ES-I3 (cell line): Measurements from ENCODE around the gene UBTD1.
A peak's percentile ranks its signal among the peaks of the same experiment; 100 is the strongest.

Experiments used
- H3K36me3 ChIP-seq: 2 replicates; pipeline ENCODE4 v1.6.1; 2013; ENCODE audit warnings: mild to moderate bottlenecking, low read length, control low read depth, moderate library complexity; ENCODE audit not compliant: insufficient read depth
- H3K4me1 ChIP-seq: 2 replicates; pipeline ENCODE4 v1.6.1; 2013; ENCODE audit warnings: mild to moderate bottlenecking, control low read depth, low read length; ENCODE audit not compliant: insufficient read depth
- H3K9ac ChIP-seq: 2 replicates; pipeline ENCODE4 v1.6.1; 2013; ENCODE audit warnings: low read depth, mild to moderate bottlenecking, low read length, moderate library complexity
- H3K9me3 ChIP-seq: 2 replicates; pipeline ENCODE4 v1.6.1; 2013; ENCODE audit warnings: mild to moderate bottlenecking, low read length, moderate library complexity; ENCODE audit not compliant: control insufficient read depth, insufficient read depth

Gene UBTD1

DNA sequence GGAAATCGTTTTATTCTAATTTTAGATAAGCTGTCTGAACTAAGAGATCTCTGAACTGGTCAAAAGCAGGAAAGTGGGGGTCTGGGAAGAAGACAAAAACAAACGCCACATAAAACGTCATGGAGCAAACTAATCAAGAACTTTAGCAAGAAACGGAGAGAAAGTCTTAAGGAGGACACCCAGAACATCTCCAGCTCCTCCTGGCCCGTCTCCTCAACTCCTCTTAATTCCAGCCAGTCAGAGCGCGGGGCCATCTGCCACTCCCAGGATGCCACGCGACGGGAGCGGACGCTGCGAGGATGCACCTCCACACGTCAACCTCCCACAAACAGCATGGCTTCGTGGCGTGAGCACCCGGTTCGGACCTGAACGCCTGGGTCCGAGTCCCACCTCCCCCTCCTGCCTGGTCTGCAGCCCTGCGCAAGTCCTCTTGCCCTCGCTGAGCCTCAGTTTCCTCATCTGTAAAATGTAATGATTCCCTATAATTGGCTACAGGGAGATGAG is 1.1 kb upstream of the UBTD1 start:
- Histone ChIP-seq H3K36me3 (no peaks in the 10 kb centered on the region; the same call in 1 of the 2 replicates), H3K9me3 (no peaks in the 10 kb centered on the region), H3K9ac (peak overlapping the region; percentile 98), H3K4me1 (peaks cover 19% of the 10 kb centered on the region; the same call in 1 of the 2 replicates)

DNA sequence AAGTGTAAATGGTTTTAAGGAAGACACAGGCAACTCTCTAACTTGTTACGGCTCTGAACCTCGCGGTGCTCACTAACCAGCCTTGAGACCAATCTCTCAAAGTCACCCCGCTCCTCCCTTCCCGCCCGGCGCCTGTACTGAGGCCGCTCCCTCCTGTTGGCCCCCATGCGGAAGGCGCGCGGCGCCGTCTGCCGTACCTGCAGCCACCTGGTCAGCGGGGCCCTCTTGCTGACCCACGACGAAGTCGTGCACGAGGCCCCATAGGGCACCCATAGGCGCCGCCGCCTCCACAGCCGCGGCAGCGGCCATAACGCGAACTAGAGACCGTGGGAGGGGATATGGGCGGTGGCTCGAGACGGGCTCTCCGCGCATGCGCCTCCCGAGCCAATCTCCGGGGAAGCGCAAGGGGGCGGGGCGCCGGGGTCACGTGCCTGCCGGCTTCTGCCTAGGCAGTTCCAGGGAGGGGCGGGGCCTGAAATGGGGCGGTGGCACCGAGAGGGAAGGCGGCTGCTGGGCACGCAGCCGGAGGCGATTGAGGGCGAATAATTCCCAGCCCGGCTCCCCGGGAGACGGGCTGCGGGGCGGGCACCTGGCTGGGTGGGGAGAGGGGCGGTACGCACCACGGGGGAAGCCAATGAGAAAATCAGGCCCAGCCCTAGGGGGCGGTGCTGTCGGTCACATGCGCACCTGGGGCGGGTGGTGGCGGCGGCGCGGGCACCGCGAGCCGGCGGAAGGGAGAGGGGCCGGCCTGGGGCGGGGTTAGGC is 466 bp upstream of the UBTD1 start, which contains the start of gene MMS19:
MMS19 (minus strand) TSS at position 347 of the 765 bp plus-strand sequence; CDS start at position 309, 38 bp downstream.
- peaks cover 19% of the 10 kb centered on the region; the same call in 1 of the 2 replicates for H3K4me1 ChIP-seq
- H3K36me3 ChIP-seq = no peaks in the 10 kb centered on the region; the same call in 1 of the 2 replicates
- peak within 1 kb of the TSS; percentile 98 for H3K9ac ChIP-seq
- no peaks in the 10 kb centered on the region for H3K9me3 ChIP-seq

DNA sequence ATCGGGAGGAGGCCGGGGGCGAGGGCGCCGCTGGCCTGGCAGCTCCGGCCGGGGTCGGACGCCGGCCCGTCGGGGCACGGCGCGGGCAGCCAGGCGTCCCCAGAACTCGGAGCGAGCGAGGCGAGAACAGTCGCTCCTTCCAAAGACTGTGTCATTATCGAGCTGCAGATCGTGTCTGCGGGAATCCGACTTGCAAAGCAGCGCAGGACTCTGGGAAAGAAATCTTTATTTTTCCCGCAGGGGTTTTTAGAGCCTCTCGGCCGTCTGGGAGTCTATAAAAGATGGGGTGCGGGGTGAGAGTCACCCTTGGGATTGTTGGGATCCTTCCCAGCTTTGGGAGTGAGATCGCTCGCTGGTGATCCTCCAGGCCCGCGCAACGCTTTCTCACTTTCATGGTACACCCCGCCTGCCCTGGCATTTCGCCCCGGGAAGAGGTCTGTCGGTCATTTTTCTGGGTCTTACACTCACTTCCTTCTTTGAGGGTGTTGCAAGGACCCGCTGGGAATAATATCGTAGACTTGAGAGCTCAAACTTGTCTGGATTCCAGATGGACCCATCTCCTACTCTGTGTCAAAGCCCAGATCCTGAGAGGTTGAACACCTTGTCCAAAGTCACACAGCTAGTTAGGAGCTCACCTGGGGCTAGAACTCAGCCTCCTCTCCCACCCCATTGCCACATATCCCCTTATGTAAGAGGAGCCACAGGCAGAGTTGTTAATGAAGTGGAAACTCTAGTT is 1.0 kb downstream of the UBTD1 start:
- peaks cover 12% of the 10 kb centered on the region; the same call in 1 of the 2 replicates for H3K4me1 ChIP-seq
- H3K9ac ChIP-seq = peak overlapping the region; percentile 98
- H3K36me3 ChIP-seq = no peaks in the 10 kb centered on the region
- H3K9me3 ChIP-seq = no peaks in the 10 kb centered on the region

DNA sequence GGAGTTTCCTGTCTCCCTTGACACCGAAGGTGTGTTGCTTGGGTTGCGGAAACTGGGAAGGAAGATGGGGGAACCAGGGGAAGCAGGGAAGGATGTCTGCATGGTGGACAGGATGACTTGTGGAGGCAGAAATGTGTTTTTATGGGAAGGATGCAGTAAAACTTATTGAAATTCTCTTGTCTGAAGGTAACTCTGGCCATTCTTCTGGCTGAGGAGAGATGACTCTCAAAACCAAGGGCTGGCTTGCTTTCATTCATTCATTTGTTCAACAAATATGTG is 1.5 kb downstream of the UBTD1 start:
- Histone ChIP-seq H3K9ac (peak overlapping the region; percentile 98; the same call in 1 of the 2 replicates), H3K9me3 (no peaks in the 10 kb centered on the region), H3K36me3 (no peaks in the 10 kb centered on the region), H3K4me1 (0 out of 2 replicates have a peak, but pooled peaks cover 7% of the 10 kb centered on the region)

DNA sequence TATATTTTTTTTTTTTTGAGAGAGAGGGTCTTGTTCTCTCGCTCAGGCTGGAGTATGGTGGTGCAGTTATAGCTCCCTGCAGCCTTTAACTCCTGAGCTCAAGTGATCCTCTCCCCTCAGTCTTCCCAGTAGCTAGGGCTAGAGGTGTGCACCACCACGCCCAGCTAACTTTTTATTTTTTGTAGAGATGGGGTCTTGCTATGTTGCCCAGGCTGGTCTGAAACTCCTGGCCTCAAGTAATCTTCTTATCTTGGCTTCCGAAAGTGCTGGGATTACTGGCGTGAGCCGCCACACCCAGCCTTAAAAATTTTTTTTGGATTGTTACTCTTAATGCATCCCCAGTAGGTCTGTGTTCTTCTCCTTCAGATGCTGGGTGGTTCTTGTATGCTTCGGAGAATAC is 4.2 kb downstream of the UBTD1 start:
- no peaks in the 10 kb centered on the region for H3K36me3 ChIP-seq
- H3K9ac ChIP-seq = no peak overlapping the region
- H3K9me3 ChIP-seq = no peaks in the 10 kb centered on the region
- peaks cover 3% of the 10 kb centered on the region for H3K4me1 ChIP-seq

DNA sequence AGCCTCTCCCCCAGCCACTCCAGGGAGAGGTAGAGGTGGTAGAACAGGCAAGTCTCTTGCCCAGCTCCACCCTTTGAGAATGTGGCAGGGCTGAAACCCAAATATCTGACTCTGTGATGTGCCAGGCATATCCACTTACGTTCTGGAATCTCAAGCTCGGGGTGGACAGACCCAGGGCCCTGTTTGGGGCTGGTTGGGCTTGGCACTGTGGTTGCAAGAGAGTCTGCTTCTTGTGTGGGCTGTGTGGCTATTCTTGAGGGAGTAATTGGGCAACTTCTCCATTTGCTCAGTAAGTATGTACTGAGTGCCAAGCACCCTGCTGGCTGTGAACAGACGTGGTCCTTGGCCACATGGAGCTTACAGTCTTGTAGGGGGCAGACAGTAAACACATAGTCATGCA is 4.7 kb downstream of the UBTD1 start:
- peaks cover 8% of the 10 kb centered on the region for H3K4me1 ChIP-seq
- H3K36me3 ChIP-seq = no peaks in the 10 kb centered on the region
- H3K9me3 ChIP-seq = no peaks in the 10 kb centered on the region
- no peak overlapping the region for H3K9ac ChIP-seq

DNA sequence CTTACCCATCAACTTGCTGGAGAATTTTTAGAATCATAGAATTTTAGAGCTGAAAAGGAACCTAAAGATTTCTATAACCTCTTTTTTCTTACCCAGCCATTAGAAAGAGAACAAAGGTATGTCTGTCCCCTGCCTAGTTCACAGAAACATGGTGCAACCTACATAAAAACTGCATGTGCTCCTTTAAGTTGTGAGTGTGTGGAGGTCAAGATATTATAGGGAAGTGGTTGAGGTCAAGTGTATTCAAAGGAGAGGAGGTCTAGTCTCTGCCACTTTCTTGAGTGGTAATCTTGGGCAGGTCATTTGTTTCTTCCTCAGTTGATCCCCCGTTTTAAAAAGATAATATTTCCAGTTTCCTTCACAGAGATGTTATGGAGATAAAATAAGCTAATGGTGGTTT is 6.4 kb downstream of the UBTD1 start:
- H3K9me3 ChIP-seq = no peaks in the 10 kb centered on the region
- peaks cover 15% of the 10 kb centered on the region for H3K4me1 ChIP-seq
- H3K36me3 ChIP-seq = no peaks in the 10 kb centered on the region
- H3K9ac ChIP-seq = no peak overlapping the region

DNA sequence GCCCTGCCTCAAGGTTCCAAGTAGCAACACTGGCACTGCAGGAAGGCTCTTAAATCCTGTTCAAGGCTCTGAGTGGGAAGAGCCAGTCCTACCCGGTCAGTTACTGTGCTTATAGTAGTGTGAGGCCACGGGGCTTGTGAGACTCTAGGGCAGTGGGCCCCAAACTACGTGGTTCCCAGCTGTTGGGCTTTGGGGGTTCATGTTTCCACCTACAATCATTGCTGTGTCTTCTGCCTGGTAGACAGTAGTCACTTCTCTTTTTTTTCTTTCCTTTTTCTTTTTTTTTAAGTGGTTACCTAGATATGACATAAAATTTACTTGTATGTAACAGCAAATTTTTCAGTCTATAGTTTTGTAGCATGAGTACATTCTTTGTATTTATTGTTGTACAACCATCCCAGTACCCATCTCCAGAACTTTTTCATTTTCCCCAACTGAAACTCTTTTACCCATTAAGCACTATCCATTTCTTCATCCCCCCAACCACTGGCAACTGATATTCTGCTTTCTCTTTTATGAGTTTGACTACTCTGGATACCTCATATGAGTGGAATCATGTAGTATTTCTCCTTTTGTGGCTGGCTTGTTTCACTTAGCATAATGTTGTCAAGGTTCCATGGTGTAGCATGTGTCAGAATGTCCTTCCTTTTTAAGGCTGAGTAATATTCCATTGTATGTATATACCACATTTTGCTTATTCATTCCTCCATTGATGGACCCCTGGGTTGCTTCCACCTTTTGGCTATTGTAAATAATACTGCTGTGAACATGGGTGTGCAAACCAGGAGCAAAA is 7.7 kb downstream of the UBTD1 start:
- no peak overlapping the region for H3K9ac ChIP-seq
- H3K36me3 ChIP-seq = no peaks in the 10 kb centered on the region
- peaks cover 15% of the 10 kb centered on the region for H3K4me1 ChIP-seq
- no peaks in the 10 kb centered on the region for H3K9me3 ChIP-seq

DNA sequence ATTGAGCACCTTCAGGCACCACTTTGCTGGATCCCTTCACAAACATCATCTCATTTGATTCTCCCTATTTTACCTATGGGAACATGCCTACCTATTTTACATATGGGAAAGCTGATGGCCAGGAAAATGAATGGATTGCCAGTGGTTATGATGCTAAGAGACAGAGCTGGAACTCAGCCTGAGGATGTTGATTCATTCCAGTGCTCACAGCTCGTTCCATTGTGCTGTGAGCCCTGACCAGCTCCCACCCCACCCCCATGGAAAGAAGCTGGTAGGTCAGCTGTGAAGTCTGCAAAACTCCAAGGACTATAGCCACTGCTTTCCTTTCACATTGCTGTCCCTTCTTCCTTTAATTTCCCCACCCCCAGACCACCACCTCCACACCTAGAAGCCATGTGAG is 9.6 kb downstream of the UBTD1 start:
- Histone ChIP-seq H3K36me3 (no peaks in the 10 kb centered on the region), H3K9me3 (no peaks in the 10 kb centered on the region), H3K9ac (no peak overlapping the region), H3K4me1 (peaks cover 15% of the 10 kb centered on the region)

DNA sequence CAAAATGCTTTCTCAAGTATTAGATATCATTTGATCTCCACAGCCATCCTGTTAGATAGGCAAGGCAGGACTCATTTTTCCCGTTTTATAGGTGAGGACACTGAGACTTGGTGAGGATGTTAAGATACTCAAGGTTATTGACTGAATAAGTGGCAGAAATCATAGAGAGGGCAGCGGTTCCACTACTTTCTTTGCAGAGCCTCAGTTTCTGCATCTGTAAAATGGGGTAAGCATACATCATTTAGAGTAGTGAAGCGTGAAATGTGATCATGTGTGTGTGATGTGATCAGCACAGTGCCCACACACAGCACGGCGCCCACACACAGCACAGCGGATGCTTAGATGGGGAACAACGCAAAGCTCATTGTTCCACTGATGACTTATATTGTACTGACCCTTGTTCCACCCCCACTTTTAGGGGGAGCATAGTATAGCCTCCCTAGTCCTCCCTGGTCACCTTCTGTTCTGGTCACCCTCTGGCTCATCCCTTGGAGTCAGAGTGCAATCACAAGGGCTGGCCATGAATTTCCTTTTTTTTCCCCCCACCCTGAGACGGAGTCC is 10.5 kb downstream of the UBTD1 start:
- Histone ChIP-seq H3K9ac (no peak overlapping the region), H3K36me3 (no peaks in the 10 kb centered on the region)

DNA sequence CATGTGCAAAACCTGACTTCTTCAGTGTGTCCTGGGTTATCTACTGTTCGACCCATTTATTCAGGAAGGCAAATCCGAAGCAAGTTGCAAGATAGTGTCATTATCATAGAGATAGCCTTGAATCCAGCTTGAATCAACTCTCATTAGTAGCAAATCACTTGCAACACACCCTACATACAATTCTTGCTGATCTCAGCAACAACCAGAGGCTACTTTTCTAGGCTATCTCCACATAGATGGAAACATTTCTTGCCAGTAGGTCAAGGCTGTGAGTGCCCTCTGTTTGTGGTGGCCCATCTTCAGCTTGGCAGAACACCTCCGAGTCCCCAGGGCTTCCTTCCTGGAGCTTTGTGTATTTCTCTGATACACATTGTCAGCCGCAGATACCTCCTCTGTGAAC is 12.0 kb downstream of the UBTD1 start:
- H3K4me1 ChIP-seq = peaks cover 15% of the 10 kb centered on the region
- H3K9ac ChIP-seq = no peak overlapping the region
- no peaks in the 10 kb centered on the region for H3K9me3 ChIP-seq
- H3K36me3 ChIP-seq = no peaks in the 10 kb centered on the region

More for the DNA sequence above, 10.5 kb downstream of the UBTD1 start:
- Histone ChIP-seq H3K4me1 (peaks cover 15% of the 10 kb centered on the region), H3K9me3 (no peaks in the 10 kb centered on the region)

DNA sequence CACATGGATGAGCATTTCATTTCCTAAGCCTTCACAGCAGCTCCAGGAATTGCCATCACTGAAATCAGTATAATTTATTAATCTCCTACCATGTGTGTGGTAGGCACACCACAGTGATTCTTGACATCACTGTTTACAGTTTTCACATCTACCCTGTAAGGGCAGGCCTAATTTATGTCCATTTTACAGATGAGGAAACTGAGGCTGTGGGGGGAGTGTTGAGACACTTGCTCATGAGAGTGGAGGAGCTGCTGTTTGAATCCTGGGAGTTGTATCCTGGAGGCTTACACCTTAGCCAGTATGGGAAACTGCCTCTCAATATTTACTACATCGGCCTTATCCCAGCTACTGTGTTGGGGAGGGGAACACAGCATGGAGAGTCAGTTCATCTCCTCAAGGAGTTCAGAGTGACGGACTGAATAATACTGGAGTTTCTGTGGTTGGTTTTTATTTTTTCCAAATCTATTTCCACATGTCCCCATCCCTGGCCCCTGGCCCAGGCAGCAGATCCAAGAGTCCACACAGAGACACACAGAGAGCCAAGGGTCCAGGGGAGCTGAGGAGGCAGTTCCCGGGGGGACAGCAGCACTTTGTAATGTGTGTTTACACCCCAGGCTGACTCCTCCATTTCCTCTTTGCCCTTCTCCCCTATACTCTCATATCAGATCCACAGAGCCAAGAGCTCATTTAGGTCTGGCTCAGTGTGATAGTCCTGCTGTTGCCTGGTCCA is 13.2 kb downstream of the UBTD1 start:
- no peak overlapping the region for H3K9ac ChIP-seq
- no peaks in the 10 kb centered on the region for H3K36me3 ChIP-seq
- H3K4me1 ChIP-seq = peaks cover 15% of the 10 kb centered on the region
- no peaks in the 10 kb centered on the region for H3K9me3 ChIP-seq

DNA sequence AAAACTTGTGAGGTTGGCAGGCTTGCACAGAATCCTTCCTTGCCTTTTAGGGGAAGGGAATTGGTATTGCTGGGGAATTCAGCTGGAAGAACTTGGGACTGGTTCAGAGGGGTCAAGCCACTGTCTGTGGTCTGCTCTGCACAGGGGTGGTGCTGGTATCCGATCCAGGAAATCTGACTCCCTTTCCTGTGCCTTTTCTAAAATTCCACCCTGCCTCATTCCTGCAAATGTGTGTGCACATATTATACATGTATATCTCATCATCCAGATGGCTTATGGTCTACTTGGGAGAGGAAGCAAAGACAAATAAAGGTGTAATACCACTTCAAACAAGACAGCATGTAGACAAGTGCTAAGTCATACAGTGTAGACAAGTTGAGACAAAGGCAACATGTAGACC is 14.3 kb downstream of the UBTD1 start:
- no peaks in the 10 kb centered on the region for H3K36me3 ChIP-seq
- H3K9ac ChIP-seq = no peak overlapping the region
- no peaks in the 10 kb centered on the region for H3K9me3 ChIP-seq
- peaks cover 20% of the 10 kb centered on the region for H3K4me1 ChIP-seq
